IPS-18c (cell line): ENCODE measurements around the gene NCR3LG1.

Source experiments
- H3K4me3 ChIP-seq: 2 replicates; pipeline ENCODE4 v1.7.0; 2013; ENCODE audit warnings: low read depth, mild to moderate bottlenecking, low read length, moderate library complexity; ENCODE audit not compliant: insufficient read depth
- H3K9me3 ChIP-seq: one replicate; pipeline ENCODE4 v1.6.1; 2013; ENCODE audit warnings: mild to moderate bottlenecking, low read length, moderate library complexity; ENCODE audit not compliant: control insufficient read depth, insufficient read depth

Gene NCR3LG1

GRCh38 chr11:17387811-17388210 is 36.2 kb downstream of the NCR3LG1 start:
- Histone ChIP-seq H3K9me3 (no peaks in the 10 kb centered on the region), H3K4me3 (no peak overlapping the region)

GRCh38 chr11:17388609-17389210 is 37.1 kb downstream of the NCR3LG1 start, which contains the start of gene KCNJ11:
KCNJ11 (minus strand) TSS chr11:17388659; CDS start chr11:17388091, 568 bp downstream.
- Histone ChIP-seq H3K4me3 (peak within 1 kb of the TSS; percentile 67; the same call in 1 of the 2 replicates), H3K9me3 (no peaks in the 10 kb centered on the region)

DNA sequence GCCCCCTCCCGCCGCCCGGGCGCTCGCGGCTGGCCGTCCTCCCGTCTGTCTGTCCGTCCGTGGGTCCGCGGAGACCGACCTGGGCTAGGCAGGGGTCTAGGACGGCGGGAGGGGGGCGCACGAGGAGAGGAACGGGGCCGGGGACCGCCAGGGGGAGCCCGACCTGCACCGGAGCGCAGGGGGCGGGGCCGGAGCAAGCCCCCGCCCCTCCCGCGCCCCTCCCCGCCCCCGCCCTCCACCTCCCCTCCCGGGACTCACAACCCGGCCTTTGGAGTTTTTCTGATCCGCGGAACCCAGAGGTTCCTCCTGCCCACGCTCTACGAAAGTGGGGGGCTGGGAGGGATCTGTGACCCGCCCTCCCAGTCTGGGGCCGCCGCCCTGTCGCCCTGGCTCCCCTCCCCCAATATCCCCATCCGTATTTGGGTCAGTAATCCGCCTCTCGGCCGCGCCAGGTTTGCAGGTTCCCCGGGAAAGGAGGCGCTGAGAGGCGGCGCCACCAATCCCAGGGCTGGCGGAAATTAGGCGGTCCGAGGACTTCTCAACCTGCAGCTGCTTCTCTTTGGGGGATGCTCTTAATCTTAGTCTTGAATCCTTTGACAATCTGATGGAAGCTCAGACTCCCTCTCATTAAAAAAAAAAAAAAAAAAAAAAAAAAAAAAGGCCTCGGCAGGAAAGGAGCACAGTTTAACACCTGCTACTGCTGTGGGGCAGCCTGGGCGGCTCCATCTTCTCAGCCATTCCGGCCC is 37.8 kb downstream of the NCR3LG1 start:
- Histone ChIP-seq H3K9me3 (no peaks in the 10 kb centered on the region), H3K4me3 (peak overlapping the region; percentile 67; the same call in 1 of the 2 replicates)

DNA sequence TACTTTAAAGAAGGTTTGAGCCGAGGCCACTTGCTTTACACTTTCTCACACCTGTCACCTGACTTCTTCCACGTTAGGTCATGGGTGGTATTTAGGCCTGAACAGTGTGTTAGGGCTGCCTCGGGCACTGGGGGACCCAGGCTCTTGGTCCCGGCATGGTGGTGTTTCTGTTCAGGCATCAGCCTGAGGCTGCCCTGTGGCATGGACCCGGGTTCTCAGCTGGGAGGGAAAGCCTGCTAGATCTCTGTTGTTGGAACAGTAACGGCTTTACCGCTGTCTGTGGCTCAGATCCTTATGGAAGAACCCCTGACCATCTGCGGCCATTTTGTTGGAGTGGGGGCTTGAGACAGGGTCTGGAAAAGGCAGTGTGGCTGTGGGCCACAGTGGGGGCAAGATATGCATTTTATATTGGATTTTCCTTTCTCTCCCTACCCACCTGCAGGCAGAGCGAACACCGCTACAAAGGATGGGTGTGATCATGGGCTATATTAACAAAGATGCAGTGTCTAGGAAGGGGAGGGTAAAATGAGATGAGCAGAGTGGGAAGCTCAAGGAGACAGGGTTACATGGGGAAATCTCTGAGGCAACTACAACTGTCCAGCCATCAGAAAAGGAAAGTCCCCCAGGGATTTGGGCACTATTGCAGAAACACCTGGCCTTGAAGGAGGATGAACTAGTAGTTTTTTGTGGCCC is 38.5 kb downstream of the NCR3LG1 start:
- Histone ChIP-seq H3K4me3 (peak overlapping the region; percentile 67; the same call in 1 of the 2 replicates), H3K9me3 (no peaks in the 10 kb centered on the region)

GRCh38 chr11:17391493-17392355 is 40.1 kb downstream of the NCR3LG1 start:
- Histone ChIP-seq H3K4me3 (no peak overlapping the region), H3K9me3 (no peaks in the 10 kb centered on the region)

DNA sequence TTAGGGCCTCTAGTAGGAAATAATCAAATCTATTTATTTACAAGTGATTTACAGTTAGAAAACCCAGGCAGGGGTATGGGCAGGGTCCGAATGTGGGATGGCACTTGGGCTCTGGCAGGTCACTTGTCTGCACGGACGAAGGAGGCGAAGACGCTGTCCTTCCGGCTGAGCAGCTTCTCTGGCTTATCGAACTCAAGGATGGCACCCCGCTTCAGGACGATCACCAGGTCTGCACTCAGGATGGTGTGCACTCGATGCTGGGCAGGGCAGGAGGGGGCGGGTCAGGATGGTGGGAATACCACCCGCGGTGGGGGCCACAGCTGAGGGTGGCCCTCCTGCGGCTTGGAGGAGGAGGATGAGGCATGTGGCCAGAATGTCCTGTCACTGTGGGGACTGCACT is 41.3 kb downstream of the NCR3LG1 start:
- Histone ChIP-seq H3K4me3 (no peak overlapping the region), H3K9me3 (no peaks in the 10 kb centered on the region)

DNA sequence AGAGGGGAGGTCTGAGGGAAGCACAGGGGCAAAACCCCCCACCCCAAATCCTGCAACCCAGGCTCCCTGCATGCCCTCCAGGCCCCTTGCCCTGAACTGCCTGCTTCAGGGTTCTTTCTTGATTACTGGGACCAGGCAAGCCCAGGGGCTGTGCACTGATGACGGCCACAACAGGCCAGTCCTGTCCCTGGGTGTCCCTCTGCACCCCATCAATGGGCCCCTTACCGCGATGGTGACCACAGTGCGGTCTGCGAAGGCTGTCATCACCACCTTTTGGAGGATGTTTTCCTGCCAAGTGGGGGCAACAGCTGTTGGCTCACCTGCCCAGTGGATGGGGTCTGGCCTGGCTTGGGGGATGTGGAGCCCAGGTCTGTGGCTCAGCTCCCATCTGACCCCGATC is 41.9 kb downstream of the NCR3LG1 start:
- no peak overlapping the region for H3K4me3 ChIP-seq
- no peaks in the 10 kb centered on the region for H3K9me3 ChIP-seq

DNA sequence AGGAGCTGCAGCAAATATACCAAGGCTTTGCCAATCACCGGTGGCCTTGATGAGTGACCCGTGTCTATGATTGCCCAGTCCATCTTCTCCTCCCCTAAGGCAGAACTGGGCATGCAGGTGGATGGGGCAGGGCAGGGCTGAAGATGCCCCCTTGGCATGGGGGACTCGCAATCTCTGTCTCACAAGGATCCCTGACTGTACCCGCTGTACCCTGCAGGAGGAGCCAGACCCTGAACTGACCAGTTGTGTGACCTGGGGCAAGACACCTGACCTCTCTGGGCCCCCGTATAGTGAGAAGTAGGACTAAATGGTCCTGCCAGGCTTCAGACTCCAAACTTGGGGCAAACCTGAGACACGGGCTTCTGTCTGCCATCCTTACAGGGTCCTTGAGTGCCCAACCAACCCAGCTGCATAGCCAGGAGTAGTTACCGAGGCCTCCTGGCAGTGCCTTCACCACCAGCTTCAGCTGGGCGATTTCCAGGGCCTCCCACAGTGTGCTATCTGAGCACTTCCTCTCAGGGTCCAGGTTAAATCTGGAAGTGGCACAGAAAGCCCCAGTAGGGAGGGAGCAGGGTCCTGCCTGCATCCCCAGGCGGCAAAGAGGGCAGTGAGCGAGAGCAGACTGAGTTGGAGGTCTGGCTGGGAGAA is 43.3 kb downstream of the NCR3LG1 start:
- H3K4me3 ChIP-seq, result no peak overlapping the region
- no peaks in the 10 kb centered on the region for H3K9me3 ChIP-seq

DNA sequence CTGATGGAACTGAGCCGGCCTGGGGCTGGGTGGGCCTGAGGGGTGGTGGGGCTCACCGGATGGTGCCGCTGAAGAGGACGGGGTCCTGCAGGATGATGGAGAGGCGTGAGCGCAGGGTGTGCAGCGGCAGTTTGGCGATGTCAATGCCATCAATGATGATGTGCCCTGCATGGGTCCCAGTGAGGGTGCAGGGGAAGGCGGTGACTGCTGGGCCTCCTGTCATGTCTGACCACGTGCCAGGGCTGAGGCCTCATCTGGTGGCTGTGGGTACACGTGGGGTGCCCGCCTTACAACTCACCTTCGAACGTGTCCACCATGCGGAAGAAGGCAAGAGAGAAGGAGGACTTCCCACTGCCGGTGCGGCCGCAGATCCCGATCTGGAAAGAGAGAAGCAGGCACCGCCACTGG is 44.0 kb downstream of the NCR3LG1 start:
- Histone ChIP-seq H3K9me3 (no peaks in the 10 kb centered on the region), H3K4me3 (no peak overlapping the region)

DNA sequence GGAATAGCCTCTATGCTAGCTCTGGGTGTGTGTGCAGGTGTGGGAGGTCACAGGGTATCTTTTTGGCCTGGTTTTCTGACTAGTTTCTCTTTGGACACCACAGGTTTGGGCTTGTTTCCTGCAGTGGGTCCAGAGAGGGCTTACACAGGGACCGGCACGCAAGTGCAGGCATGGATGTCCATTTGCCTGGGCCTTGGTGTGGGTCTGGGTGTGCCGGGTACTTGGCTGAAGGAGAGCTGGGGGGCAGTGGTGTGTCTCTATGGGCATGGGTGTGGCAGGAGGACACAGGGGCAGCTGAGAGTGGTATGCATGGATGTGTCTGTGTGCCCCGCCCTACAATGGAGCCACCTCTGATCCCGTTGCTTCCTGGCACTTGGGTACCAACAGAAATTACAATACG is 44.4 kb downstream of the NCR3LG1 start:
- Histone ChIP-seq H3K4me3 (no peak overlapping the region), H3K9me3 (no peaks in the 10 kb centered on the region)

DNA sequence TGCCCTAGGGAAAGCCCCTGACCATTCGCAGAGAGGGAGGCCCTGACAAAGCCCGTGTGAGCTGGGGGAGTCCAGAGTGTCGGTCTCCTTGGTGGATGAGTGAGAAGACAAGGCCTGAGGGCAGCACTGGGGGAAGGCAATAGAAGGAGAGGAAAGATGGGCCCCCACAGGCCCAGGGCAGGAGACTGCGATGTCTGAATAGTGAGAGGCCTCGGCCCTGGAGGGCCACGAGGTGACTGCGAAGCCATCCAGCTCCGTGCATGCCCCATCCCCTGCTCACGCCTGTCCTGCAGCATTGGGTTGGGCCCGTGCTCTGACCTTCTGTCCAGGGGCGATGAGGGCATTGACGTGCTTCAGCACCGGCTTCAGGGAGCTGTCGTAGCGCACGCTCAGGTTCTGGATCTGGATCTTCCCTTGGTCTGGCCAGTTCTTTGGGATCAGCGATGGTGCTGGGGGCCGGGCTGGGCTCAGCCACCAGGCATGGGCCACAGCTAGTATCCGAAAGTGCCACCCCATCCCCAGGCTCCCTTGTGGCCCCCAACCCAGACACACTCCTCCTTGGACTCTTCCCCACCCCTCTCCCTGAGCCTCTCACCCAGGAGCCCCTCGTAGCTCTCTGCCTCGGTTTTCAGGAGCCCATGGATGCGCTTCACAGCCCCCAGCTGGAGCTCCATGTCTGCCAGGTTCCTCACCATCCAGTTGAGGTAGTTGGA is 45.2 kb downstream of the NCR3LG1 start:
- Histone ChIP-seq H3K9me3 (no peaks in the 10 kb centered on the region), H3K4me3 (no peak overlapping the region)

GRCh38 chr11:17397311-17398002 is 45.9 kb downstream of the NCR3LG1 start:
- H3K4me3 ChIP-seq, result no peak overlapping the region
- peaks cover 2% of the 10 kb centered on the region for H3K9me3 ChIP-seq

GRCh38 chr11:17399236-17399635 is 47.6 kb downstream of the NCR3LG1 start:
- H3K9me3 ChIP-seq, result peaks cover 2% of the 10 kb centered on the region
- no peak overlapping the region for H3K4me3 ChIP-seq

- H3K9me3 ChIP-seq, result peaks cover 2% of the 10 kb centered on the region
- H3K4me3 ChIP-seq, result no peak overlapping the region
Measured at GRCh38 chr11:17400048-17400775, 48.6 kb downstream of the NCR3LG1 start.

DNA sequence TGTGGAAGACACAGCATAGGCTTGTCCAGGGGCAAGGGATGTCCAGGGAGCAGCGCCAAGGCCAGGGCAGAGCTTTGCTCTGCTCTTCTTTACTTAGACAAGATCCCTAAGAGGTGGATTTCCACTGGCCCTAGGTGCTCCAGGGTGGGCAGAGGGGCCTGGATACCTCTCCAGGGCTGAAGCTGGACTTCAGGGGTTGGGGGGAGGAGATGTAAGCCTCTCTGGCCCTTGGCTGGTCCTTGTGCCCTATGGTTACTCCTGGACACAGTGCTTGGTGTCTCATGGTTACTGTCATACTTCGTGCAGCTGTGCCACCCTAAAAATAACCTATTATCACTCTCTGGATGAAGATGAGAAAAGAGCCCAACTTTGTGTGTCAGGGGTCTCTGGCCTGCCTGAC is 49.7 kb downstream of the NCR3LG1 start:
- no peak overlapping the region for H3K4me3 ChIP-seq
- peaks cover 2% of the 10 kb centered on the region for H3K9me3 ChIP-seq
